ENCODE data around the gene PAFAH2. TPM values are rescaled to one million over a fixed set of nuclear protein-coding genes. Genes with fewer than 3 reads are reported as not detected.

The PAFAH2 gene
- total RNA-seq, 1 experiment from 2014 or later = 8.5 TPM

DNA sequence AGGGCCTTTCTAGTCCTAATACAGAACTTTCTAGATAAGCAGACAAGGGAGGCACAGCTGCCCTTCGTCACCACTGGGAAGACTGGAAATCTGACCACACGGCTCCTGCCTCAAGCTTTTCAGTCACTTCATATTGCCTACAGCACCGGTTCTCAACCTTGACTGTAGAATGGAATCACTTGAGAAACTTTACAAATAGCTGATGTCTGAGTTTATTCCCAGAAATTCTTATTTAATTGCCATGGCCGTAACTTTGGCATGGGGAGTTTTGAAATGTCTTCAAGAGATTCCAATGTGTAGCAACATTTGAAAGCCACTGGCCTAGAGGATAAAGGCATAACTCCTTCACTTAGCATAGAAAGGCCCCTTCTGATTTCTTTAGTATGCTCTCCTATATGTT is 49.2 kb downstream of the PAFAH2 start:
- DNase-seq (ENCODE audit: low read depth, low spot score) (no peak), ATAC-seq (no peak)
- Histone ChIP-seq H3K9me3 (ENCODE audit: control insufficient read depth, insufficient read depth, low read depth, low read length) (no peaks in the 10 kb centered on the region), H3K36me3 (ENCODE audit: control insufficient read depth, insufficient read depth, low read length) (no peaks in the 10 kb centered on the region), H3K27ac (ENCODE audit: low read length) (no peak overlapping the region), H3K4me1 (ENCODE audit: control insufficient read depth, insufficient read depth, low read length) (no peaks in the 10 kb centered on the region), H3K27me3 (ENCODE audit: control insufficient read depth, insufficient read depth, low read length) (no peaks in the 10 kb centered on the region), H3K4me3 (ENCODE audit: low read depth in 2 of 2, low read length in 2 of 2) (no peak overlapping the region)
- TF ChIP-seq TCF7L2 (IDR thresholded peaks at IDR 0.05; ENCODE audit: low read depth, low read length) = no peak
- TF ChIP-seq SIN3A (IDR thresholded peaks at IDR 0.05; ENCODE audit: borderline replicate concordance, insufficient read depth, low read depth, low read length) = no peak
- TF ChIP-seq, protein P1, sequence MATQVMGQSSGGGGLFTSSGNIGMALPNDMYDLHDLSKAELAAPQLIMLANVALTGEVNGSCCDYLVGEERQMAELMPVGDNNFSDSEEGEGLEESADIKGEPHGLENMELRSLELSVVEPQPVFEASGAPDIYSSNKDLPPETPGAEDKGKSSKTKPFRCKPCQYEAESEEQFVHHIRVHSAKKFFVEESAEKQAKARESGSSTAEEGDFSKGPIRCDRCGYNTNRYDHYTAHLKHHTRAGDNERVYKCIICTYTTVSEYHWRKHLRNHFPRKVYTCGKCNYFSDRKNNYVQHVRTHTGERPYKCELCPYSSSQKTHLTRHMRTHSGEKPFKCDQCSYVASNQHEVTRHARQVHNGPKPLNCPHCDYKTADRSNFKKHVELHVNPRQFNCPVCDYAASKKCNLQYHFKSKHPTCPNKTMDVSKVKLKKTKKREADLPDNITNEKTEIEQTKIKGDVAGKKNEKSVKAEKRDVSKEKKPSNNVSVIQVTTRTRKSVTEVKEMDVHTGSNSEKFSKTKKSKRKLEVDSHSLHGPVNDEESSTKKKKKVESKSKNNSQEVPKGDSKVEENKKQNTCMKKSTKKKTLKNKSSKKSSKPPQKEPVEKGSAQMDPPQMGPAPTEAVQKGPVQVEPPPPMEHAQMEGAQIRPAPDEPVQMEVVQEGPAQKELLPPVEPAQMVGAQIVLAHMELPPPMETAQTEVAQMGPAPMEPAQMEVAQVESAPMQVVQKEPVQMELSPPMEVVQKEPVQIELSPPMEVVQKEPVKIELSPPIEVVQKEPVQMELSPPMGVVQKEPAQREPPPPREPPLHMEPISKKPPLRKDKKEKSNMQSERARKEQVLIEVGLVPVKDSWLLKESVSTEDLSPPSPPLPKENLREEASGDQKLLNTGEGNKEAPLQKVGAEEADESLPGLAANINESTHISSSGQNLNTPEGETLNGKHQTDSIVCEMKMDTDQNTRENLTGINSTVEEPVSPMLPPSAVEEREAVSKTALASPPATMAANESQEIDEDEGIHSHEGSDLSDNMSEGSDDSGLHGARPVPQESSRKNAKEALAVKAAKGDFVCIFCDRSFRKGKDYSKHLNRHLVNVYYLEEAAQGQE (IDR thresholded peaks at IDR 0.05; ENCODE audit: insufficient read depth in 1 of 2, low read depth in 2 of 2, low read length in 1 of 2) = no peak
- no peak for TF ChIP-seq POLR2AphosphoS5 (IDR thresholded peaks at IDR 0.05; ENCODE audit: low read depth, low read length)
- TF ChIP-seq, protein P2, sequence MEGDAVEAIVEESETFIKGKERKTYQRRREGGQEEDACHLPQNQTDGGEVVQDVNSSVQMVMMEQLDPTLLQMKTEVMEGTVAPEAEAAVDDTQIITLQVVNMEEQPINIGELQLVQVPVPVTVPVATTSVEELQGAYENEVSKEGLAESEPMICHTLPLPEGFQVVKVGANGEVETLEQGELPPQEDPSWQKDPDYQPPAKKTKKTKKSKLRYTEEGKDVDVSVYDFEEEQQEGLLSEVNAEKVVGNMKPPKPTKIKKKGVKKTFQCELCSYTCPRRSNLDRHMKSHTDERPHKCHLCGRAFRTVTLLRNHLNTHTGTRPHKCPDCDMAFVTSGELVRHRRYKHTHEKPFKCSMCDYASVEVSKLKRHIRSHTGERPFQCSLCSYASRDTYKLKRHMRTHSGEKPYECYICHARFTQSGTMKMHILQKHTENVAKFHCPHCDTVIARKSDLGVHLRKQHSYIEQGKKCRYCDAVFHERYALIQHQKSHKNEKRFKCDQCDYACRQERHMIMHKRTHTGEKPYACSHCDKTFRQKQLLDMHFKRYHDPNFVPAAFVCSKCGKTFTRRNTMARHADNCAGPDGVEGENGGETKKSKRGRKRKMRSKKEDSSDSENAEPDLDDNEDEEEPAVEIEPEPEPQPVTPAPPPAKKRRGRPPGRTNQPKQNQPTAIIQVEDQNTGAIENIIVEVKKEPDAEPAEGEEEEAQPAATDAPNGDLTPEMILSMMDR (IDR thresholded peaks at IDR 0.05) = no peak
- in situ Hi-C loops (cut with HindIII; ENCODE audit: low pct_unique_long_range_greater_than_20kb, low sequenced_read_pairs) (no loop called here), intact Hi-C loops (cut with micrococcal nuclease; ENCODE audit: unreplicated experiment) (no loop called here)
- ChIA-PET POLR2A (no interaction called here), CTCF (no interaction called here)
- no TSS peak for BruUV-seq (replicated peaks)

DNA sequence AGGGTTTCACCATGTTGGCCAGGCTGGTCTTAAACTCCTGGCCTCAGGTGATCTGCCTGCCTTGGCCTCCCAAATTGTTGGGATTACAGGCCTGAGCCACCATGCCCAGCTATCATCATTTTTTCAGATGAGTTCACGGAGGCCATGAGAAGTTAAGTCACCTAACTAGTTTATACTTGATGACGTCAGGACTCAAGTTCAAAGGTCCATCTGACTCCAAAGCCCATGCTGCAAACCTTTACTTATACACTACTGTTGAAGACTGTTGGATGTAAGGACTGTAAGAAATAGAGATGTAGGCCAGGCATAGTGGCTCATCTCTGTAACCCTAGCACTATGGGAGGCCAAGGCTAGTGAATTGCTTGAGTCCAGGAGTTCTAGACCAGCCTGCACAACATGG is 50.8 kb downstream of the PAFAH2 start:
- POLR2A ChIA-PET = no interaction called here
- TF ChIP-seq, protein P1 (IDR thresholded peaks at IDR 0.05; ENCODE audit: insufficient read depth in 1 of 2, low read depth in 2 of 2, low read length in 1 of 2) = no peak
- TF ChIP-seq, protein P2 (IDR thresholded peaks at IDR 0.05) = no peak
- no peak for TF ChIP-seq TCF7L2 (IDR thresholded peaks at IDR 0.05; ENCODE audit: low read depth, low read length)
- TF ChIP-seq POLR2AphosphoS5 (IDR thresholded peaks at IDR 0.05; ENCODE audit: low read depth, low read length) = no peak
- TF ChIP-seq SIN3A (IDR thresholded peaks at IDR 0.05; ENCODE audit: borderline replicate concordance, insufficient read depth, low read depth, low read length) = no peak
- H3K9me3 ChIP-seq (ENCODE audit: control insufficient read depth, insufficient read depth, low read depth, low read length) = no peaks in the 10 kb centered on the region

More for the DNA sequence above, 50.8 kb downstream of the PAFAH2 start:
- CTCF ChIA-PET = no interaction called here
- no peak for ATAC-seq
- intact Hi-C loops (cut with micrococcal nuclease; ENCODE audit: unreplicated experiment) (no loop called here), in situ Hi-C loops (cut with HindIII; ENCODE audit: low pct_unique_long_range_greater_than_20kb, low sequenced_read_pairs) (no loop called here)
- DNase-seq (ENCODE audit: low read depth, low spot score) = no peak
- Histone ChIP-seq H3K4me3 (ENCODE audit: low read depth in 2 of 2, low read length in 2 of 2) (no peak overlapping the region), H3K4me1 (ENCODE audit: control insufficient read depth, insufficient read depth, low read length) (no peaks in the 10 kb centered on the region), H3K27me3 (ENCODE audit: control insufficient read depth, insufficient read depth, low read length) (no peaks in the 10 kb centered on the region), H3K27ac (ENCODE audit: low read length) (no peak overlapping the region), H3K36me3 (ENCODE audit: control insufficient read depth, insufficient read depth, low read length) (no peaks in the 10 kb centered on the region)
- BruUV-seq (replicated peaks) = no TSS peak

Measured in Panc1 (cell line).